Astrocyte (in vitro differentiated cells and primary cell): ENCODE data around the gene ROBO2. TPM values are rescaled to one million over a fixed set of nuclear protein-coding genes. Genes with fewer than 3 reads are reported as not detected.

Experiments
- DNase-seq: peaks from one replicate; pipeline ENCODE4 v3.0.0-alpha.2; 2010; ENCODE audit warnings: low read depth
- FAIRE-seq: peaks from 2 replicates; lab custom pipeline; 2011; peaks lifted over from hg19 to GRCh38; lab: Jason Lieb, UNC
- H2AFZ ChIP-seq: 2 replicates; pipeline ENCODE4 v1.6.0; 2012; ENCODE audit warnings: low read depth, low read length, inconsistent platforms
- H3K27ac ChIP-seq: 2 replicates; pipeline ENCODE4 v1.5.1; 2011; ENCODE audit warnings: low read depth, low read length, inconsistent platforms
- H3K27me3 ChIP-seq: 2 replicates; pipeline ENCODE4 v1.6.0; 2011; ENCODE audit warnings: low read length, inconsistent platforms; ENCODE audit not compliant: insufficient read depth
- H3K36me3 ChIP-seq: 2 replicates; pipeline ENCODE4 v1.5.1; 2011; ENCODE audit warnings: low read length, inconsistent platforms; ENCODE audit not compliant: insufficient read depth
- H3K4me1 ChIP-seq: 2 replicates; pipeline ENCODE4 v1.5.1; 2011; ENCODE audit warnings: low read length, inconsistent platforms; ENCODE audit not compliant: insufficient read depth
- H3K4me2 ChIP-seq: 2 replicates; pipeline ENCODE4 v1.6.0; 2012; ENCODE audit warnings: low read length, inconsistent platforms
- H3K4me3 ChIP-seq: 2 replicates; pipeline ENCODE4 v1.5.1; 2011; ENCODE audit warnings: low read depth, mild to moderate bottlenecking, low read length, inconsistent platforms; ENCODE audit not compliant: insufficient read depth
- H3K79me2 ChIP-seq: 2 replicates; pipeline ENCODE4 v1.6.0; 2012; ENCODE audit warnings: mild to moderate bottlenecking, low read length, inconsistent platforms; ENCODE audit not compliant: insufficient read depth
- H3K9ac ChIP-seq: 2 replicates; pipeline ENCODE4 v1.6.0; 2012; ENCODE audit warnings: mild to moderate bottlenecking, low read length, inconsistent platforms
- H3K9me3 ChIP-seq: 2 replicates; pipeline ENCODE4 v1.5.1; 2012; ENCODE audit warnings: low read depth, mild to moderate bottlenecking, low read length, inconsistent platforms; ENCODE audit not compliant: insufficient read depth
- H4K20me1 ChIP-seq: 2 replicates; pipeline ENCODE4 v1.6.0; 2012; ENCODE audit warnings: low read length, inconsistent platforms; ENCODE audit not compliant: insufficient read depth
- H3K27ac Mint-ChIP-seq: one replicate; pipeline ENCODE4 v1.8.0; 2021; ENCODE audit warnings: mild to moderate bottlenecking, mixed read lengths; ENCODE audit not compliant: unreplicated experiment
- H3K27me3 Mint-ChIP-seq: one replicate; pipeline ENCODE4 v1.8.0; 2021; ENCODE audit warnings: low read depth, mixed read lengths; ENCODE audit not compliant: unreplicated experiment
- H3K36me3 Mint-ChIP-seq: one replicate; pipeline ENCODE4 v1.8.0; 2021; ENCODE audit warnings: low read depth, mixed read lengths; ENCODE audit not compliant: unreplicated experiment
- H3K4me1 Mint-ChIP-seq: one replicate; pipeline ENCODE4 v1.8.0; 2021; ENCODE audit warnings: low read depth, mixed read lengths; ENCODE audit not compliant: unreplicated experiment
- H3K4me3 Mint-ChIP-seq: one replicate; pipeline ENCODE4 v1.8.0; 2021; ENCODE audit warnings: mild to moderate bottlenecking, moderate library complexity, mixed read lengths; ENCODE audit not compliant: unreplicated experiment
- H3K9me3 Mint-ChIP-seq: one replicate; pipeline ENCODE4 v1.8.0; 2021; ENCODE audit warnings: mild to moderate bottlenecking, mixed read lengths; ENCODE audit not compliant: unreplicated experiment
- EZH2 ChIP-seq: IDR thresholded peaks from 2 replicates; pipeline ENCODE4 v1.6.1; 2012; ENCODE audit warnings: mild to moderate bottlenecking, low read length, inconsistent platforms; ENCODE audit not compliant: insufficient read depth
- total RNA-seq: library from RNA; stranded (reverse); gene quantifications from 2 replicates; pipeline ENCODE4 v1.2.1, GENCODE V29; 2021
- TF ChIP-seq, protein P1 (sequence below): IDR thresholded peaks from 2 replicates; pipeline ENCODE4 v1.5.1; 2011; ENCODE audit warnings: low read depth, mild to moderate bottlenecking, inconsistent platforms, low read length, moderate library complexity; ENCODE audit not compliant: insufficient read depth

Gene ROBO2
- total RNA-seq, 1 donor from 2014 or later: 1.4 TPM

DNA sequence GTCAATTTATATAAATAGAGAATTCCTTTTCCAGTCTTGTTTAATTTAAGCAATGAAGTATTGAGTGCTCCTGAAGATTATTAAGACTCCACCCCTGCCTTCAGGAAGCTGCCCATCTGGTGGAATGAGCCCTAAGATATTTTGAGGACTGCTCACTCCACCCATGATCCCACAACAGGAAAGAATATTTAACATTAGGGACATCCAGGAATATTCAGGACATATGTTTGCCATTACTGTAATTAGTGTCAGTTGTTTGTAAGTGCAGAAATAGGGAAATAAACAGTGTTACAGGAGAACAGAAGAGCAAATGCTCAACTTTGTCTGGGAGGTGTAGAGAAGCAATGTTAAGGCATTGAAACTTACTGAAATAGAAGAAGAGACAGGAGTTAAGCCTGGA, 375.0 kb downstream of the ROBO2 start:
- H3K36me3 ChIP-seq: no peaks in the 10 kb centered on the region
- DNase-seq: no peak
- no peaks in the 10 kb centered on the region for H3K36me3 Mint-ChIP-seq
- H3K27ac Mint-ChIP-seq: no peak overlapping the region
- no peaks in the 10 kb centered on the region for H3K79me2 ChIP-seq
- H3K4me1 ChIP-seq: no peaks in the 10 kb centered on the region
- H3K9me3 Mint-ChIP-seq: no peaks in the 10 kb centered on the region
- H3K9ac ChIP-seq: no peak overlapping the region
- H3K27me3 Mint-ChIP-seq: no peaks in the 10 kb centered on the region
- H3K4me3 ChIP-seq: no peak overlapping the region
- H3K27ac ChIP-seq: no peak overlapping the region
- H3K27me3 ChIP-seq: no peaks in the 10 kb centered on the region
- H2AFZ ChIP-seq: no peak overlapping the region
- peaks cover 4% of the 10 kb centered on the region for H3K9me3 ChIP-seq
- no peaks in the 10 kb centered on the region for H4K20me1 ChIP-seq
- TF ChIP-seq, protein P1, sequence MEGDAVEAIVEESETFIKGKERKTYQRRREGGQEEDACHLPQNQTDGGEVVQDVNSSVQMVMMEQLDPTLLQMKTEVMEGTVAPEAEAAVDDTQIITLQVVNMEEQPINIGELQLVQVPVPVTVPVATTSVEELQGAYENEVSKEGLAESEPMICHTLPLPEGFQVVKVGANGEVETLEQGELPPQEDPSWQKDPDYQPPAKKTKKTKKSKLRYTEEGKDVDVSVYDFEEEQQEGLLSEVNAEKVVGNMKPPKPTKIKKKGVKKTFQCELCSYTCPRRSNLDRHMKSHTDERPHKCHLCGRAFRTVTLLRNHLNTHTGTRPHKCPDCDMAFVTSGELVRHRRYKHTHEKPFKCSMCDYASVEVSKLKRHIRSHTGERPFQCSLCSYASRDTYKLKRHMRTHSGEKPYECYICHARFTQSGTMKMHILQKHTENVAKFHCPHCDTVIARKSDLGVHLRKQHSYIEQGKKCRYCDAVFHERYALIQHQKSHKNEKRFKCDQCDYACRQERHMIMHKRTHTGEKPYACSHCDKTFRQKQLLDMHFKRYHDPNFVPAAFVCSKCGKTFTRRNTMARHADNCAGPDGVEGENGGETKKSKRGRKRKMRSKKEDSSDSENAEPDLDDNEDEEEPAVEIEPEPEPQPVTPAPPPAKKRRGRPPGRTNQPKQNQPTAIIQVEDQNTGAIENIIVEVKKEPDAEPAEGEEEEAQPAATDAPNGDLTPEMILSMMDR: no peak
- no peak for TF ChIP-seq EZH2
- FAIRE-seq: no peak
- H3K4me2 ChIP-seq: no peak overlapping the region
- no peak overlapping the region for H3K4me3 Mint-ChIP-seq
- no peaks in the 10 kb centered on the region for H3K4me1 Mint-ChIP-seq

DNA sequence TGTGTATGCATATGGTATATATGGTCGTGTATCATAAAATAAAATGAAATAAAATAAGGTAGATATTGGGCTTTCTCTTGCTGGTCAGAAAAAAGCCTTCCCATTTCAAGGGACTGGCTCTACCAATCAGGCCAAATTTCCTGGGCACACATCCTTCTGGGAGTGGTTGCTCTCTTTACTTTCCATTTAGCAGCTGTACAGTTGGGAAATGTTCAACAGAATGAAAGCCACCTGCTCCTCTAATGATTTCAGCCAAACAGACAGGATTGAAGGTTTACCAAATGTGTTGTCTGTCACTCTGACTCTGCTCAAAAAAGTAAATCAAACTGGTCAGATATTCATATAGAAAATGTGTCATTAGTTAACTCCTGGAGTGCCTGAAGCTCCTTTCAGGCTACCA, 380.4 kb downstream of the ROBO2 start:
- Histone ChIP-seq H3K36me3 (no peaks in the 10 kb centered on the region), H3K4me3 (no peak overlapping the region), H3K27me3 (no peaks in the 10 kb centered on the region), H3K4me2 (no peak overlapping the region), H2AFZ (no peak overlapping the region), H3K4me1 (no peaks in the 10 kb centered on the region), H3K27ac (no peak overlapping the region), H3K79me2 (no peaks in the 10 kb centered on the region), H4K20me1 (no peaks in the 10 kb centered on the region), H3K9me3 (peaks cover 4% of the 10 kb centered on the region), H3K9ac (no peak overlapping the region)
- Mint-ChIP-seq H3K4me3 (no peak overlapping the region), H3K36me3 (no peaks in the 10 kb centered on the region), H3K4me1 (no peaks in the 10 kb centered on the region), H3K9me3 (no peaks in the 10 kb centered on the region), H3K27me3 (no peaks in the 10 kb centered on the region), H3K27ac (no peak overlapping the region)
- DNase-seq (no peak), FAIRE-seq (no peak)
- TF ChIP-seq, protein P1: no peak
- no peak for TF ChIP-seq EZH2

DNA sequence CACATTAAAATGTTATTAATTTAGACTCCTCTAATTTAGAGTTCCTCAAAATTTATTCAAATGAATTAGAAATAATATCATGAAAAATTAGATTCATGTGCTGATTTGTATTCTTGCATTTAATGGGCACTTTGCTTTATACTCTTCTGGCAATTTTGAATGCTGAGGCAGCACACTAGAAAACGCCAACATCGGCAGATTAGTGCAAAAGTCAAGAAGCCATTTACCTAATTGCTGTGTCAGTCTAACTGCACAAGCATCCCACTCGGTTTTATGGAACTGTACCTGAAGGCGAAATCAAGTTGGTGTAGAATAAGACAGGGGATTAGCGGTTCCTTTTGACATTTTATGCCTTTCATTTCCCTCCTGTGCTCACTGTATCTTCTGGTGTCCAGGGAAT, 382.0 kb downstream of the ROBO2 start:
- Histone ChIP-seq H3K79me2 (no peaks in the 10 kb centered on the region), H3K27ac (no peak overlapping the region), H3K9me3 (no peaks in the 10 kb centered on the region), H3K27me3 (no peaks in the 10 kb centered on the region), H3K4me1 (no peaks in the 10 kb centered on the region), H3K36me3 (no peaks in the 10 kb centered on the region), H2AFZ (no peak overlapping the region), H4K20me1 (no peaks in the 10 kb centered on the region), H3K4me2 (no peak overlapping the region), H3K9ac (no peak overlapping the region), H3K4me3 (no peak overlapping the region)
- FAIRE-seq: no peak
- Mint-ChIP-seq H3K4me3 (no peak overlapping the region), H3K27ac (no peak overlapping the region), H3K4me1 (no peaks in the 10 kb centered on the region), H3K36me3 (no peaks in the 10 kb centered on the region), H3K27me3 (no peaks in the 10 kb centered on the region), H3K9me3 (no peaks in the 10 kb centered on the region)
- DNase-seq: no peak
- TF ChIP-seq EZH2: no peak
- TF ChIP-seq, protein P1: no peak
